ENCODE measurements around the gene CYP4F2. TPM values are rescaled to one million over a fixed set of nuclear protein-coding genes. Genes with fewer than 3 reads are reported as not detected.
"Not testable (repeated sequence)": the region's sequence is repeated elsewhere in the genome, so short reads cannot be mapped to it uniquely, and the experiment has no call there.

Gene CYP4F2
- total and polyA plus RNA-seq, 10 of the 15 experiments (the other 5 are each of a cell fraction or from before 2014, with no cell fraction given), result 0.08 to 3.5 (median 0.63) TPM

DNA sequence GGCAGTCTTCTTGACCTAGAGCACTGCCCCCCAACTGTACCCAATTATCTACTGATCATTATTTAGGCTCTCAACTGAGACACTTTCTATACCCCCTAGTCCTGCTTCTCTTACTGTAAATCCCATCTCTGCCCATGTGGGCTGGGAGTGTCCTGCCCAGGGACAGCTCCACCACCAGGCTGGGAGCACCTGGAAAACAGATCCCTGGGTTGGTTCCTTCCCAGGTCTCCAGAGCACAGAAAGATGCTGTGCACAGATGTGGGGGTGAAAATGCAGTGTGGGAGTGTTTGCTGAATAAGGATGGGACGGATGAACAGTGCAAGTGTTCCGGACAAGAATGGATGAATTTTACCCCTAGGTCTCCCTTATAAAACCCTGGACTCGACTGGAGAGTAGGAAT lies 12.7 kb downstream of the CYP4F2 start:
- Histone ChIP-seq H3K27me3 (replicated peaks in 1 of 2; ENCODE audit: control insufficient read depth in 2 of 2, insufficient read depth in 2 of 2, low read length in 1 of 2) (no peaks in the 10 kb centered on the region), H4K20me1 (ENCODE audit: control insufficient read depth, insufficient read depth) (no peaks in the 10 kb centered on the region), H3K9me3 (replicated peaks; ENCODE audit: control insufficient read depth, insufficient read depth, low read length) (no peaks in the 10 kb centered on the region), H2AFZ (ENCODE audit: control insufficient read depth, low read depth, low read length) (no peak overlapping the region), H3K79me2 (ENCODE audit: control insufficient read depth, insufficient read depth, low read length) (no peaks in the 10 kb centered on the region), H3K4me3 (no peak overlapping the region), H3K9ac (ENCODE audit: control insufficient read depth, insufficient read depth, low read length) (no peak overlapping the region), H3K27ac (ENCODE audit: control insufficient read depth, insufficient read depth) (no peak overlapping the region), H3K4me1 (ENCODE audit: control insufficient read depth, insufficient read depth, low read length) (no peaks in the 10 kb centered on the region), H3K36me3 (ENCODE audit: control insufficient read depth in 2 of 2, insufficient read depth in 2 of 2, low read length in 1 of 2) (no peaks in the 10 kb centered on the region), H3K4me2 (ENCODE audit: control insufficient read depth, insufficient read depth) (no peak overlapping the region)
- no peak for DNase-seq (ENCODE audit: low read depth, low spot score)
- RAD21 ChIA-PET (ENCODE audit: unreplicated experiment), result no interaction called here
- TF ChIP-seq NFIC (IDR thresholded peaks at IDR 0.05; ENCODE audit: low read depth, low read length) (no peak), KDM1A (IDR thresholded peaks at IDR 0.05; ENCODE audit: borderline replicate concordance) (no peak)
- TF ChIP-seq, protein P1, sequence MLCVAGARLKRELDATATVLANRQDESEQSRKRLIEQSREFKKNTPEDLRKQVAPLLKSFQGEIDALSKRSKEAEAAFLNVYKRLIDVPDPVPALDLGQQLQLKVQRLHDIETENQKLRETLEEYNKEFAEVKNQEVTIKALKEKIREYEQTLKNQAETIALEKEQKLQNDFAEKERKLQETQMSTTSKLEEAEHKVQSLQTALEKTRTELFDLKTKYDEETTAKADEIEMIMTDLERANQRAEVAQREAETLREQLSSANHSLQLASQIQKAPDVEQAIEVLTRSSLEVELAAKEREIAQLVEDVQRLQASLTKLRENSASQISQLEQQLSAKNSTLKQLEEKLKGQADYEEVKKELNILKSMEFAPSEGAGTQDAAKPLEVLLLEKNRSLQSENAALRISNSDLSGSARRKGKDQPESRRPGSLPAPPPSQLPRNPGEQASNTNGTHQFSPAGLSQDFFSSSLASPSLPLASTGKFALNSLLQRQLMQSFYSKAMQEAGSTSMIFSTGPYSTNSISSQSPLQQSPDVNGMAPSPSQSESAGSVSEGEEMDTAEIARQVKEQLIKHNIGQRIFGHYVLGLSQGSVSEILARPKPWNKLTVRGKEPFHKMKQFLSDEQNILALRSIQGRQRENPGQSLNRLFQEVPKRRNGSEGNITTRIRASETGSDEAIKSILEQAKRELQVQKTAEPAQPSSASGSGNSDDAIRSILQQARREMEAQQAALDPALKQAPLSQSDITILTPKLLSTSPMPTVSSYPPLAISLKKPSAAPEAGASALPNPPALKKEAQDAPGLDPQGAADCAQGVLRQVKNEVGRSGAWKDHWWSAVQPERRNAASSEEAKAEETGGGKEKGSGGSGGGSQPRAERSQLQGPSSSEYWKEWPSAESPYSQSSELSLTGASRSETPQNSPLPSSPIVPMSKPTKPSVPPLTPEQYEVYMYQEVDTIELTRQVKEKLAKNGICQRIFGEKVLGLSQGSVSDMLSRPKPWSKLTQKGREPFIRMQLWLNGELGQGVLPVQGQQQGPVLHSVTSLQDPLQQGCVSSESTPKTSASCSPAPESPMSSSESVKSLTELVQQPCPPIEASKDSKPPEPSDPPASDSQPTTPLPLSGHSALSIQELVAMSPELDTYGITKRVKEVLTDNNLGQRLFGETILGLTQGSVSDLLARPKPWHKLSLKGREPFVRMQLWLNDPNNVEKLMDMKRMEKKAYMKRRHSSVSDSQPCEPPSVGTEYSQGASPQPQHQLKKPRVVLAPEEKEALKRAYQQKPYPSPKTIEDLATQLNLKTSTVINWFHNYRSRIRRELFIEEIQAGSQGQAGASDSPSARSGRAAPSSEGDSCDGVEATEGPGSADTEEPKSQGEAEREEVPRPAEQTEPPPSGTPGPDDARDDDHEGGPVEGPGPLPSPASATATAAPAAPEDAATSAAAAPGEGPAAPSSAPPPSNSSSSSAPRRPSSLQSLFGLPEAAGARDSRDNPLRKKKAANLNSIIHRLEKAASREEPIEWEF (IDR thresholded peaks at IDR 0.05; ENCODE audit: insufficient replicate concordance, low read depth, low read length), result no peak
- TF ChIP-seq, protein P2, sequence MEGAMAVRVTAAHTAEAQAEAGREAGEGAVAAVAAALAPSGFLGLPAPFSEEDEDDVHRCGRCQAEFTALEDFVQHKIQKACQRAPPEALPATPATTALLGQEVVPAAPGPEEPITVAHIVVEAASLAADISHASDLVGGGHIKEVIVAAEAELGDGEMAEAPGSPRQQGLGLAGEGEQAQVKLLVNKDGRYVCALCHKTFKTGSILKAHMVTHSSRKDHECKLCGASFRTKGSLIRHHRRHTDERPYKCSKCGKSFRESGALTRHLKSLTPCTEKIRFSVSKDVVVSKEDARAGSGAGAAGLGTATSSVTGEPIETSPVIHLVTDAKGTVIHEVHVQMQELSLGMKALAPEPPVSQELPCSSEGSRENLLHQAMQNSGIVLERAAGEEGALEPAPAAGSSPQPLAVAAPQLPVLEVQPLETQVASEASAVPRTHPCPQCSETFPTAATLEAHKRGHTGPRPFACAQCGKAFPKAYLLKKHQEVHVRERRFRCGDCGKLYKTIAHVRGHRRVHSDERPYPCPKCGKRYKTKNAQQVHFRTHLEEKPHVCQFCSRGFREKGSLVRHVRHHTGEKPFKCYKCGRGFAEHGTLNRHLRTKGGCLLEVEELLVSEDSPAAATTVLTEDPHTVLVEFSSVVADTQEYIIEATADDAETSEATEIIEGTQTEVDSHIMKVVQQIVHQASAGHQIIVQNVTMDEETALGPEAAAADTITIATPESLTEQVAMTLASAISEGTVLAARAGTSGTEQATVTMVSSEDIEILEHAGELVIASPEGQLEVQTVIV (IDR thresholded peaks at IDR 0.05; ENCODE audit: borderline replicate concordance, partially characterized antibody), result no peak
- ATAC-seq, result no peak
- SMC1A ChIA-PET (ENCODE audit: uncharacterized antibody, unreplicated experiment), result no interaction called here
- in situ Hi-C loops (cut with MboI), result no loop called here
- POLR2A ChIA-PET, result no interaction called here
- 38% methylated on average over 3 of the region's 3 CpGs for WGBS (ENCODE audit: insufficient coverage, insufficient replicate concordance, low lambda C conversion rate, missing lambda C conversion rate)
- intact Hi-C loops (cut with micrococcal nuclease; ENCODE audit: unreplicated experiment), result no loop called here
- no TSS peak for BruUV-seq (replicated peaks)
- no peak for FAIRE-seq
- CTCF ChIA-PET, result no interaction called here

DNA sequence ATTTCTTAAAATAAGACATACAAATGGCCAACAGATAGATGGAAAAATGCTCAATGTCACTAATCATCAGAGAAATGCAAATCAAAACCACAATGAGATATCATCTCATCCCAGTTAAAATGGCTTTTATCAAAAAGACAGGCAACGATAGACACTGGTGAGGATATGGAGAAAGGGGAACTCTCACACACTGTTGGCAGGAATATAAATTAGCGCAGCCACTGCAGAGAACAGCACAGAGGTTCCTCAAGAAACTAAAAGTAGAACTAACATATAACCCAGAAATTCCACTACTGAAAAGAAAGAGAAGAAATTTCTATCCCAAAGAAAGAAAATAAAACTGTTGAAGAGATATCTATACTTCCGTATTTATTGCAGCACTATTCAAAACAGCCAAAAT lies 14.5 kb downstream of the CYP4F2 start:
- H3K36me3 ChIP-seq (ENCODE audit: control insufficient read depth in 2 of 2, insufficient read depth in 2 of 2, low read length in 1 of 2); in situ Hi-C loops (cut with MboI); H3K27ac ChIP-seq (ENCODE audit: control insufficient read depth, insufficient read depth); FAIRE-seq; intact Hi-C loops (cut with micrococcal nuclease; ENCODE audit: unreplicated experiment); H3K9ac ChIP-seq (ENCODE audit: control insufficient read depth, insufficient read depth, low read length); H3K4me1 ChIP-seq (ENCODE audit: control insufficient read depth, insufficient read depth, low read length); H3K9me3 ChIP-seq (replicated peaks; ENCODE audit: control insufficient read depth, insufficient read depth, low read length); ATAC-seq; SMC1A ChIA-PET (ENCODE audit: uncharacterized antibody, unreplicated experiment); POLR2A ChIA-PET; BruUV-seq (replicated peaks); CTCF ChIA-PET; H3K4me3 ChIP-seq; H3K4me2 ChIP-seq (ENCODE audit: control insufficient read depth, insufficient read depth); DNase-seq (ENCODE audit: low read depth, low spot score); H2AFZ ChIP-seq (ENCODE audit: control insufficient read depth, low read depth, low read length); RAD21 ChIA-PET (ENCODE audit: unreplicated experiment); H4K20me1 ChIP-seq (ENCODE audit: control insufficient read depth, insufficient read depth); H3K79me2 ChIP-seq (ENCODE audit: control insufficient read depth, insufficient read depth, low read length); H3K27me3 ChIP-seq (replicated peaks in 1 of 2; ENCODE audit: control insufficient read depth in 2 of 2, insufficient read depth in 2 of 2, low read length in 1 of 2): not testable (repeated sequence)
- WGBS (ENCODE audit: insufficient coverage, insufficient replicate concordance, low lambda C conversion rate, missing lambda C conversion rate), result 28% methylated on average over 3 of the region's 3 CpGs

Measured in GM12878 (cell line).